Neural progenitor cell (in vitro differentiated cells): ENCODE measurements around the gene AASDH.

Source experiments
- CTCF ChIP-seq: fragments of 200-600 bp; sonication (generic); IDR thresholded peaks from 2 replicates; pipeline ENCODE4 v1.5.1; 2017; ENCODE audit warnings: antibody characterized with exemption, mild to moderate bottlenecking
- EZH2 ChIP-seq: fragments of 200-600 bp; sonication (generic); IDR thresholded peaks from 2 replicates; pipeline ENCODE4 v1.6.1; 2017; ENCODE audit warnings: antibody characterized with exemption, mild to moderate bottlenecking, moderate library complexity
- EZH2phosphoT487 ChIP-seq: fragments of 200-600 bp; sonication (generic); IDR thresholded peaks from 2 replicates; pipeline ENCODE4 v1.6.1; 2017; ENCODE audit warnings: antibody characterized with exemption

DNA sequence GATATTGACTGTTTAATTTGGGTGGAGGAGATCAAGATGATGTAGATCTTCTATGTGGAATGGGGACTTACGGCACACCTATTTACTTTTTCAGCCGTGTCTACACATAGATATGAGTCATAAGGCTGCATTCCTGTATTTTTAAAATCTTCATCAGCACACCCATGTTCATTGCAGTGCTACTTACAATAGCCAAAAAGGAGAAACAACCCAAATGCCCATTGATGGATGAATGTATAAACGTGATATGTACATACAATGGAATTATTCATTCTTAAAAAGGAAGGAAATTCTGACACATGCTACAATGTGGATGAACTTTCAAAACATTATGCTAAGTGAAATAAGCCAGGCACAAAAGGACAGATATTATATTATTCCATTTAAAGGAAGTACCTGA is 98.6 kb downstream of the AASDH start:
- TF ChIP-seq CTCF (no peak), EZH2phosphoT487 (no peak), EZH2 (no peak)
